HG03457 (cell line): ENCODE measurements around the gene KLHL29.
"Not testable (repeated sequence)": the region's sequence is repeated elsewhere in the genome, so short reads cannot be mapped to it uniquely, and the experiment has no call there.

Experiments
- ATAC-seq: cut with Tn5 transposase; IDR thresholded peaks from one replicate; pipeline ENCODE4 v1.9.1; 2021; ENCODE audit warnings: moderate number of reproducible peaks; ENCODE audit not compliant: unreplicated experiment

The KLHL29 gene

DNA sequence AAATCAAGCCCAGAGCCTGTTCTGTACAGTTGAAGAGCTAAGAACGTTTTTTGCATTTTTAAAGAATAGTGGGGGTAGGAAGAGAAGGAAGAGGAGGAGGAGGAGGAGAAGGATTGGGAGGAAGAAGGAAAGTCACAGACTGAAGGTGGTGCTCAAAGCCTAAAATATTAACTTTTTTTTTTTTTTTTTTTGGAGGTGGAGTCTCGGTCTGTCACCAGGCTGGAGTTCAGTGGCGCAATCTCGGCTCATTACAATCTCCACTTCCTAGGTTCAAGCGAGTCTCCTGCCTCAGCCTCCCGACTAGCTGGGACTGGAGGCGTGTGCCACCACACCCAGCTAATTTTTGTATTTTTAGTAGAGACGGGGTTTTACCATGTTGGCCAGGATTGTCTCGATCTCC is 18.3 kb upstream of the KLHL29 start:
- ATAC-seq: no peak

DNA sequence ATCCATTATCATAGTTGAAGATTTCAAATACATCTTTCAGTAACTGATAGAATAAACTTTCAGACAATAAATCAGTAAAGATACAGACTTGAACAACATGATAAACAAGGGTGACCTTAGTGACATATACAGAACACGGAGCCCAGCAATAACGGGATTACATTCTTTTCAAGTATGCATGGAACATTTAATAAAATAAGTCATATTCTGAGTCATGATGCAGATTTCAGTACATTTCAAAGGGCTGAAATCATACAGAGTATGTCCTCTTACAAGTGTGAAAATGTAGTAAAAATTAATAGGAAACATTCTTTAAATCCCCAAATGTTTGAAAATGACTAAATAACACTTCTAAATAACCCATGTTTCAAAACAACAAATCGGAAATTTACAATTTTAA is 17.2 kb upstream of the KLHL29 start:
- no peak for ATAC-seq

DNA sequence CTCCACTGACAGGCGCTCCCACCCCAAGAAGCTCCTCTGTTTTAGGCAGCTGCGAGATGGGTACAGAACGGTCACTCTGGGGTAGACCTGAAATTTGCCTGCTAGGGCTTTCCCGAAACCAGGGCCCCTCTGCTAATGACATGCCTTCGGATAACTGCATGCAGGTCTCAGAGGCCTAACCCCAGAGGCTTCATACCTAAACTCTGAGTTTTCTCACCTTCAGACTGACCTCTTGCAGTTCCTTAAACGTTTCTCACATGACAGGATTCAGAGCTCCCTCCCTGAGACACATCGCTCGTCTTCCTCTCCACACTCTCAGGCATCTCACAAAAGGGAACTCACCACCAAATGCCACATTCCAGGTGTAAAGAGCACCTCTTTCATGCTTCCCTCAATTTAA is 11.3 kb upstream of the KLHL29 start:
- no peak for ATAC-seq

DNA sequence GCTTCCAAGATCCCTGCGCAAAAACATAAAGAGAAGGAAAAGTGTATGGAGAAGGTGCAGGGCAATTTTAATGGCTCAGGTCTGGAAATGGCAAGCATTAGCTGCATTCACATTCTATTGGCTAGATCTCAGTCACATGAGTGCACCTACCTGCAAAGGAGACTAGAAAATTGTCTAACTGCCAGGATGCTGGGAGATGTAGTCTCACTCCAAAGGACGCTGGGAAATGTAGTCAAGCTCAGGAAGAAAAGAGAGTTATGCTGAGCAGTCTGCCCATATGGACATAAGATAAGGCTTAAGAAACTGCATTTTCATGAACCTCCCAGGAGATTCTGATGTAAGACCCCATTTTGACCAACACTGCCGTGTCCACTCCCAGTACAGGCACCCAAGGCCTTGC is 9.5 kb upstream of the KLHL29 start:
- ATAC-seq: no peak

DNA sequence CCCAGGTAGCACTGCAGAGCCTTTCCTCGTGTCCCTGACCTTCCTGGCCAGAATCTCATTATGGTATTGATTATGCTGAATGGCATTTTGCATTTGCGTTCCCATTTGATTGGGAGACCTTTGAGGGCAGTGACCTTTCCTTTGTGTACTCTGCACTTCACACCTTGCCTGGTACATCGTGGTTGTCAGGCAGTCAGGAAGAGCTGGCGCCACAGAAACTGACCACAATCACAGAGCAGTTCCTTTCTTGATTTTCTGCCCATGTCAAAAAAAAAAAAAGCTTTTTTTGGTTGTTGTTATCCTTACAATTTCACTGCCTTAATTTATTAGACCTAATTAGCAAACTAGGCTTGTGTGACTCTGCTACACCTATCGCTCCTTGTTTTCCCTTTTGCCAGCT is 8.9 kb upstream of the KLHL29 start:
- ATAC-seq: no peak

DNA sequence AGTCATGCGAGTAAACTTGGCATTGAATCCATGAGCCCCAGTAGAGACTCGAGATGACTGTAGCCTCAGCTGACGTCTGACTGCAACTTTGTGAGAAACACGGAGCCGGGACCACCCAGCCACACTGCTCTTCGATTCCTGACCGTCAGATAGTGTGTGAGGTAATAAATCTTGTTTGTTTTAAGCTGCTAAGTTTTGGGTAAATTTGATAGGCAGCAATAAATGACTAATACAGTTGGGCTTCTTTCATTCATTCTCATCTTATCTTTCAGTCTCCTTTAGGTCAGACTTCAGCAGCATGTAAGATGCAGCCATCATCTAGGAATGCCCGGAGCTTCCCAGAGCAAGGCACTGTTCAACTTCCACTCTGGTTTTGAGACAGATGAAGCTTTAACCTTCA is 8.0 kb upstream of the KLHL29 start:
- ATAC-seq: no peak

DNA sequence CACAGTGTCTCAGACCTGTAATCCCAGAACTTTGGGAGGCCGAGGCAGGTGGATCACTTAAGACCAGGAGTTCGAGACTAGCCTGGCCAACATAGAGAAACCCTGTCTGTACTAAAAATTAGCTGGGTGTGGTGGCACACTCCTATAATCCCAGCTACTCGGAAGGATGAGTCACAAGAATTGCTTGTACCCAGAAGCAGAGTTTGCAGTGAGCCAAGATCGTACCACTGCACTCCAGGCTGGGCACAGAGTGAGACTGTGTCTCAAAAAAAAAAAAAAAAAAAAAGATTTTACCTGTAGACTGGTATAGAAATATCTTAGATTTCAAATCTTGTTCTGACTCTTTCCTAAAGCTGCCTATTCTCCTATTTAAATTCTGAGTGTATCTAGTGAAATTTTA is 7.2 kb upstream of the KLHL29 start:
- no peak for ATAC-seq

DNA sequence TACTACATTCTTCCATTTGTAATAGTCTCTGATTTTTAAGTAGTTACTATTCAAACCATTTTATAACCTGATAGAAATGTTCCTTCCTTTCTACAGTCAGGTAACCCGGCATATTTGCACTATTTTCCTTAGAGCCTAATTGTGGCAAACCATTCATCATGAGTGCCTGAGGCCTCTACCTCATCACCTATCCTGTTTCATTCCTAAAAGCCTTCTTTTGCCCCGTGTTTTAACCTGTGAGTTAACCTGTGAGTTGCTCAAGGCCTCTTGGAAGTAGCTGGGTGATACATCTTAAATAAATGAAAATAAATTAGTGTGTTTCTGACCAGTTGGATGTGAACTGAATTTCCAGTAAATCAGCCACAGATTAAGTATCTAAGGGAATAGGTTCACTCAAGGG is 6.5 kb upstream of the KLHL29 start:
- no peak for ATAC-seq

DNA sequence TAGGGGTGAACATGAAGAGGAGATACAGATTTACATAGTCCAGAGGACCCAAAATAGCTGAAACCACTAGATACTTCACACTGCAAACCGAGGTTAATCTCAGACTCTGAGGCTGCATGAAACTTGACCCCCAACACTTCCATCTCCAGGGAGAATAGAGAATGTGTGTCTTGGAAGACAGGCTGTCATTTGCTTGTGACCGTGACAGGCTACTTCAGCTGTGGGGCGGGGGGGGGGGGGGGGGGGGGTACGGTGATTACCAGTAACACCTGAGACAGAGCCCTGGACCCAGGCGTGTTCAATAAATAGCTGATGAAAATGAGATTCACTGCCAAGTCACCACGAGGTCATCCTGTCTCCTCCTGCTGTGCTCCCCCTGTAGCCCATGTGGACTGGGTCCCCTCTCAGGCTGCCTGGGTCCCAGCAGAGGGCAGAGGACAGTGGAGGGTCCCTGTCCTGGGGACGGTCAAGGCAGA is 5.7 kb upstream of the KLHL29 start:
- peak; percentile 34 for ATAC-seq

DNA sequence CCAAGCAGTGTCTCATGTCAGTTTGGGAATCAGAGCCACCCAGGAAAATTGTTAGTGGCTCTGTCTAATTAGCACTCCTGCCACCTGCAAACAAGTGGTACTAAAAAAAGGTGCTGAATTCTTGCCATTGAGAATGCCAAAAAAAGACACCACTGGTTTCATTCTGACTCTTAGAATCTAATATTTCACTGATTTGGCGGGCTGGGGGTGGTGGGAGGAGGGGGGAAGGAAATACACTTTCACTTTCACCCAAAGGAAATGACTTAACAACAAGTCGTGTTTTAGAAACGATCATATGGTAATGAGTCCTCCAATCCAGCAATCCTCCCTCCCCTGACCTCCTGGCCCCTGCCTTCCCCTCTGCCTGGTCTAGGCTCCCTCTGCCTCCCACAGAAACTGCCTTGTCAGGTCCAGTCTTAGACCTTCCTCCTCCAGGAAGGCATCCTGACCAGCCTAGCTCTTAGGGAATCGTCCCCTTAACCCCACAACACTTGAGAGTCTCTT is 4.4 kb upstream of the KLHL29 start:
- peak; percentile 43 for ATAC-seq

DNA sequence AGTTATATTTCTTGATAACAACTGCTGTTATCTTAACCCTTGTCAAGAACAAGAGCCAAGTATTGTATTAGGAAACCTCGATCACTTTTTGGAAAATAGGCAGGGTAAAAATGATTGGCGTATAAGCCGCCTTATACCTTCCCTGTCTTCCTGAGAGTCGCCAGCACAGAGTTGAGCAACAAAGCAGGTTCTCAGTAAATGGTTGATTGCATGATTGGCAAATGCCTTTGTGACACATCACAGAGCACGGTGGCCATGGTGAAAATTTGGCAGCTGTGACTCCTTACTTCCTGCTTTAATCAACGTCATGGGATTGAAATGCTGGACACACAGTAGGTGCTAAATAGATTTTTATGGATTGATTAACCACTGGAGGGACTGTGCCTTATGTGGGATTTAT is 3.9 kb upstream of the KLHL29 start:
- no peak for ATAC-seq

DNA sequence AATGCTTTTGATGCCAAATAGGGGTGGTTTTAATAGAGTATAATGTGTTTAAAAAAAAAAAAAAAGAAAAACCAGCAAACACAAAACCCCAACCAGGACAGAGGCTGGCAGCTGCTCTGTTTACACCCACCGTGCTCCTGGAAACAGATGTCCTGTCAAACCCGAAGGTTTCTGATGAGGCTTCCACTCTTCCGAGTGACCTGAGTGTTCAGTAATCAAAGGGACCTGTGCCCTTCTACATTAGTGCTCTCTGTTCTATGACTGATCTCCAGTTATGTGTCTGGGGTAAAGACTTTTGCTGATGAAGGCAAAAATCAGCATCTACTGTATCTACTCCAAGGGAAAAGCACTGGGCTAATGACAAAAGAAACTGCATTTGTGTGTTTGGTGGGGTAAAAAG is 3.5 kb upstream of the KLHL29 start:
- ATAC-seq: no peak

DNA sequence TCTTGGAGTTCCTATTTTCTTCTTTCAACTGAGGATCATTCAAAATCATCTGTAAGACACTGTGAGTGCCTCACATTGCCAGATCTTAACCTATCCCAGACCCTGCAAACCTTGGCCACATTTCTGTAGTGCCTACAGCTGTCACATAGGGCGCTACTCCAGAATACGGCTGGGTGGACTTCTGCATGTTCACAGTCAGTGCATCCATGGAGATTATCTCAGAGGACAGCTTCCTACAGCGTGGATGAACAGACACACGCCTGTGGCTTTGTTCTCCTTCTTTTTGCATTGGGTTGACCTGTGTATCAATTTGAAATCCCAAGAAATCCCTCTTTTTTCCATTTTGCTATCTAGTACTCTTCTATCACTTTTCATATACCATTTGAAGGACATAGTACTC is 1.9 kb upstream of the KLHL29 start:
- ATAC-seq: no peak

DNA sequence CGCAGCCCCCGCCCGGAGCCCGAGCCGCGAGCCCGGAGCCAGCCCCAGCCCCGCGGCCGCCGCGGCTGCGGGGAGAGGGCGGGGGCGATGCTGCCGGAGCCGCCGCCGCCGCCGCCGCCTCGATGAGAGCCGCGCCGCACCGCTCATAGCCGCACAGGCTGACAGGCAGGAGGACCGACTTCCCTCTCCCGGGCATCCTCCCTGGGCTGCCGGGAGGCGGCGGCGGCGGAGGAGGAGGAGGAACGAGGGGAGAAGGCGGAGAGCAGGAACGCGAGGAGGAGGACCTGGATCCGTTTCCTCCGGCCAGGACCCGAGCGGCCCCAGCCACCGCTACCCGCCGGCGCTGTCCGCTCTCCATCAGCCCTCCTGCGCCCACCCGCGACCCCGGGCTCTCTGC is 370 bp downstream of the KLHL29 start:
- peak; percentile 14 for ATAC-seq

DNA sequence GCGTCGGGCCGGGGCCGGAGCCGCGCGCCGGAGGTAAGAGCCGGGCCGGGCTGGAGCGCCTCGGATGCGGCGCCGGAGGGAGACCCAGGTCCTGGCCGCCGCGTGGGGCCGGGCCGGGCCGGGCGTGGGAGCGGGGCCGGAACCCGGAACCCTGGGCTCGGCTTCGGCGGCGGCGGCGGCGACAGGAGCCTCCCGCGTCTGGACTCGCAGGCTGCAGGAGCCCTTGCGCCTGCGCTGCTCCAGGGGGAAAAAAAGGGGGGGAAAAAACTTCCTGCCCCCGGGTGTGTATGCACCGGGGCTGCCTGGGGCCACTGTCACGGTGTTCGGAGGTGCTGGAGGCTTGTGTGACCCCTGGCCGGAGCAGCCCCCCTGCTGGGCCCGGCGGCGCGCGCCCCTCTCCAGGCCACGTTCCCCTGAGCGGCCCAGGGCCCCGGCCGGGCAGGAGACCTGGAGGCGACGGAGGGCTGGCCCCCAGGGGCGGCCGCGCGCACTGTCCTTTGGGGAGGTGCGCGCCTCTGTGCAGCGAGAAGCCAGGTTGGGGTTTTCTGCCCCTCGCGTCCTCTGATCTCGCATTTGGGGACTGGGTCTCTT is 864 bp downstream of the KLHL29 start:
- peak; percentile 1 for ATAC-seq

DNA sequence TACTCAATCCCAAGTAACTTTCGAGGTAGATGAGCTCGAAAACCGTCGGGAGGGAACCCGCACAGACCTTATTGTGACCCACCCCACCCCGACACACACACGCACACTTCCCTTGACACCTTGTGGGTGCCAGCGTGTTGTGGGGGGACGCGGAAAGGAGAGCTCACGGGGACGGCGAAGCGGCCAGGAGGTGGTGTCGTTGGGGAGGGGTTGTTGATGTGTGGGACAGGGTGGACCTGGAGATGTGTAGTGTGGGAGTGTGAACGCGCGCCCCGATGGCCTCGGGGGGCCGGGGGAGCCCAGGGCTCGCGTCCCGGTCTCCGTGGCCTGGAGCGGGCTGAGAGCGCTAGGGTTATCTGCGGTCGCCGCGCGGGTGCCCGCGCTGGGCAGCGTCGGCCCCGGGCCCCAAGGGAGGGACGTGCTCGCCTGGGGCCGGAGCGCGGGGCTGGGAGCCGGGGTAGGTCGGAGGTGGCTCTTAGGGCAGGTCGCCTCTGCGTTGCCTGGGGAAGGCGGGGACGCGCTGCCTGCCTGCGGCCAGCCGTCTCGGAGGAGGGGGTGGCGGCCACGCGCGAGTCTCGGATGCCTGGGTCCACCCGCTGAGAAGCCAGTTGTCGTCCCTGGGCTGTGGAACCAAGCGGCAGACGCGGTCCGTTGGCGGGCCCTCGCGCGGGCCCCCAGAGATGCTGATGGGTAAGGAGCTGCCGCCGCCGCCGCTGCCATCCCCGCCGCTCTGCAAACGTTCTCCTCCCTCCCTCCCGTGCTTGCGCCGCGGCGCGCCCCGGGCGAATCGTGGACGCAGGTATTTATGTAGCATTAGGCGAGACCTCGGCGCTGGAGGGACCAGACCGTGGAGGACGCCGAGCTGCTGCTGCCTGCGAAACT is 1.6 kb downstream of the KLHL29 start:
- no peak for ATAC-seq

DNA sequence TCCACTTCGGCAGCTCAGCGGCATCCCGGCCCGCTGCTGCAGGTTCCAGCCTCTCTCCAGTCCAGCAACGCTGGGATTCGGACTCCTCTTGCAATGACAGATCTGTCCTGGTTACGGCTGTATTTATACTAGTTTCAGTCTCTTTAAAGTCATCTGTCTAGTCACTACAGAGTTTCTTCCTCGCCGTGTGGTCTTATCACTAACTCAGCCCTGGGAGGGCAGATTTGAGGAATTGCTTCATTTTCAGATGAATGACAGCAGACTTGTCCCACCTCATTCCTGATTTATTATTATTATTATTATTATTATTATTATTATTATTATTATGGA is 2.2 kb downstream of the KLHL29 start:
- ATAC-seq: no peak

DNA sequence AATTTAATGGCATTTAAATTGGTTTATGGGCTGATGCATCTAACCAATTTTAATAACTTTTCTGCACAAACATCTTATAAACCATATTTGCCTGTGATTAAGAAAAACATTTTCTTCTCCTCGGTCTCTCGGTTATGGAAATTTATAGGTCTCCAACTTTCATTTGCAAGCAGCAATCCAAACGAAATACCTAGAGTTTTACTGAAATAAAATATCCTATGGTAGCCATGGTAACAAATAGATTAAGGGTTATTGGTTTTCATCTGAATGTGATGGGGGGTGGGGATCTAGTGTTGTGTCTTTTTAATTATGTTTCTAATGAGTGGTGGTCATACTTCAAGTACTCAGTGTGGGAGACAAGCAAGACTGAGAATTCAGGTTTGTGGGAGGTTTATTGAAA is 2.9 kb downstream of the KLHL29 start:
- ATAC-seq: no peak

DNA sequence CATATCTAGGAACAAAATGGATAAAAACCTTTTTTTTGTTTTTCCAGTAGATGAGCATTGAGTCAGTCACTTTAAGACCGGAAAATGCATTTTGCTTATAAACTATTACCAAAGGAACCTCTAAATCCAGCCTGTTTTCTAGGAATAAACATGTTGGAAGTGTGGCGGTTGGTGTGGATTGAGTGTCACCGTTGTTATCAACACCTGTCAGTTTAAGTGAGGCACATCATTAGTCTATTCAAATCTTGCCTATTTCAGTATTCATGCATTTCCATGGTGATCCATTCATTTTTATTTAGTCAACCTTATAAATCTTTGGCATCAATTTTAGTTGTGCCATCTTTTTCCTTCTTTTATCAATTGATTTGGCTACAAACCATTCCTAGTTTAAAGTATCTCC is 3.3 kb downstream of the KLHL29 start:
- ATAC-seq: no peak

DNA sequence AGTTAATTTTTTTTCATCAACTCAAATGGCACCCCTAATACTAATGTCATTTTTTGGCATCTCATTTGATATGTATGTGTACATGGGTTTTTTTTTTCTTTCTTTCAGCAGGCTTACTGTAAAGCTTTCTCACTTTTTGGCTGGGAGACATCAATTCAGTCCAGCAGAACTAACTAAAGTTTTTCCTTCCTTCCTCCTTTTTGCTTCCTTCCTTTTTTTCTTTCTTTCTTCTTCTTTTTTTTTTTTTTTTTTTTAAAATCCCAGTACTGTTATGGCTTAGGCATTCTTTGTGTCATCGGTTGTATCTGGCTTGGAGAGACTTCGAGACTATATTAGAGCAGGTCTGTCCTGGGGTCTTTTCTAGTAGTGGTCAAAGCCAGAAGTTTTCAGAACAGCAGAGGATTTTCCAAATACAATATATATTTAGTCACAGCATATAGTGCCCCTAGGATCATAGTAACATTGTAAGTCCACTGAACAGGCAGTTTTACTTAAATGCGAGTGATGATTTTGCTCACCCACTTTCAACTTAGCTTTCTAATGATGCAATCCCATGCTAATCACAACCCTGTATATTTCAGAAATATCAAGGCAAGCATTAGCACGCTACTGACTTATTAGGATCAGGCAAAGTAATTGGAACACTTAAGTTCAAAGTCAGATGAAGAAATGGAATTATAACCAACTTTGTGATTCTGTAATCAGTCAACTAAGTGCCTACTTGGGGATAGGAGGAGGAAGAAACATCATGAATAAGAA is 4.0 kb downstream of the KLHL29 start:
- ATAC-seq: no peak

DNA sequence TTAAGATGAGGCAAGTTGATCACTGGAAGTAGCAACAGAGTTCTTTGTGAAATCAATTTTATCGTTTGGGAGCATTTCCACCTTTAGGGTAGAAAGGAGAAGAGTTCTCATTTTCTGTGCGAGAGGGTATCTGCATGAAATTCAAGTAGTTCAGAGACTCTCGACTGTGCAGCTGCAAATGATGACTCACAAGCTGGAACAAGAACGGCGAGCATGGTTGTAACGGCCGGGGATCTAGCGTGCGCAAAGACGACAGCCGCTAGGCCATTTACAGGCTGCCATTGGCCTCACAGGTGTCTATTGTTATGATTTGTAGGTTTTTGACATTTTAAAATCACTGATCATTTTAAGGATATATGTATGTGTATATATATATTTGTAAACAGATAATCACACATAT is 5.2 kb downstream of the KLHL29 start:
- ATAC-seq: no peak

DNA sequence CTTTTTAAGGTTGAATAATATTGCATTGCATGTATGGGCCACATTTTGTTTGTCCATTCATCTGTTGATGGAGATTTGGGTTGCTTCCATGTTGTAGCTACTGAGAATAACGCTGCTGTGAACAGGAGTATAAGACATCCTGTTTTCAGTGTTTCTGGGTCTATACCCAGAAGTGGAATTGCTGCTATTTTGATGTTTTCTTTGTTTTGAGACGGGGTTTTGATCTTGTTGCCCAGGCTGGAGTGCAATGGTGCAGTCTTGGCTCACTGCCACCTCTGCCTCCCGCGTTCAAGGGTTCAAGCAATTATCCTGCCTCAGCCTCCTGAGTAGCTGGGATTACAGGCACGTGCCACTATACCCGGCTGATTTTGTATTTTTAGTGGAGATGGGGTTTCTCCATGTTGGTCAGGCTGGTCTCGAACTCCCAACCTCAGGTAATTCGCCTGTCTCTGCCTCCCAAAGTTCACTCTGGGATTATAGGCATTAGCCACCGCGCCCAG is 6.3 kb downstream of the KLHL29 start:
- ATAC-seq: not testable (repeated sequence)
